Measurements from ENCODE around the gene PDK4.

GRCh38 chr7:95569720-95570119 lies 26.6 kb downstream of the PDK4 start:
- TF ChIP-seq POLR2A (IDR thresholded peaks at IDR 0.05), result no peak
- TF ChIP-seq CTCF (IDR thresholded peaks at IDR 0.05), result no peak

All from heart left ventricle (tissue), 13 donors.